ENCODE data around the gene ITPK1. TPM values are rescaled to one million over a fixed set of nuclear protein-coding genes. Genes with fewer than 3 reads are reported as not detected.

Gene ITPK1
- total RNA-seq, 1 experiment from 2014 or later = 53.2 TPM

- DNase-seq (ENCODE audit: low read depth) = peak; percentile 58
- in situ Hi-C loops (cut with HindIII; ENCODE audit: low pct_unique_long_range_greater_than_20kb, low sequenced_read_pairs) = no loop called here
These were observed 87.7 kb downstream of the ITPK1 start for GRCh38 chr14:93027810-93028723.

DNA sequence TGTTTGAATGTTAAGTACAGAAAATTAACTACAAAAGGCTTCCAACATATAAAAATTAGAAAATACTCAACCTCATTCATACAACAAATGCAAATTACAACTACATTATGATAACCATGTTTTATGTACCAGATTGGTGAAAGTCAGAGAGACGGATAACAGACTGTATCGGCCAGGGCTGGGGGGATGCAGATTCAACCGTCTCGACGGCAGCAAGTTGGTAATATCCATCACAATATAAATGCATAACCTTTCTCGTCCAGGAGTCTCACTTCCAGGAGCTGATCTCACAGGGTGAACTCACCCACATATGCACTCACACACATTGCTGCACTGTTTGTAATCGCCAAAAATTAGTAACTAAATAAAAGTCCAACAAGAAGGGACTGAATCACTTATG lies 89.4 kb downstream of the ITPK1 start:
- no peak for DNase-seq (ENCODE audit: low read depth)
- in situ Hi-C loops (cut with HindIII; ENCODE audit: low pct_unique_long_range_greater_than_20kb, low sequenced_read_pairs) = no loop called here

- no peak for DNase-seq (ENCODE audit: low read depth)
- in situ Hi-C loops (cut with HindIII; ENCODE audit: low pct_unique_long_range_greater_than_20kb, low sequenced_read_pairs) = no loop called here
These were observed 90.7 kb downstream of the ITPK1 start for GRCh38 chr14:93025055-93025454.

DNA sequence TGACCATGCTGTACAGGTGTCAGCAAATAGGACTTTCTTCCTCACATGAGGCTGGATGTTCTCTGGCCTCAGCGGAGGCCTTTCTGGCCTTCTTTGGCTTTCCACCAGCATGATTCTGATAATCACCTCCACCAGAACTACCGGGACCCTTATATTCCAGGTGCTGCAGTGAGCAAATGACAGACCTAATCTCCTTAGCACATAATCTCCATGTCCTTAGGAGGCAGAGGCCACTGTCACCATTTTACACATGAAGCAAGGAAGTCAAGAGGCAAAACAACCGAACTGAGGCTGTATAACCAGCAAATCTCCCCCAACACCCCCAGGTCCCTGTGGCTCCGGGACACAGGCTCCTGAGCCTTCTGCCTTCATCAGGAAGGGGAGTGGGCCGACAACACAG lies 91.2 kb downstream of the ITPK1 start:
- in situ Hi-C loops (cut with HindIII; ENCODE audit: low pct_unique_long_range_greater_than_20kb, low sequenced_read_pairs) = no loop called here
- DNase-seq (ENCODE audit: low read depth) = no peak

DNA sequence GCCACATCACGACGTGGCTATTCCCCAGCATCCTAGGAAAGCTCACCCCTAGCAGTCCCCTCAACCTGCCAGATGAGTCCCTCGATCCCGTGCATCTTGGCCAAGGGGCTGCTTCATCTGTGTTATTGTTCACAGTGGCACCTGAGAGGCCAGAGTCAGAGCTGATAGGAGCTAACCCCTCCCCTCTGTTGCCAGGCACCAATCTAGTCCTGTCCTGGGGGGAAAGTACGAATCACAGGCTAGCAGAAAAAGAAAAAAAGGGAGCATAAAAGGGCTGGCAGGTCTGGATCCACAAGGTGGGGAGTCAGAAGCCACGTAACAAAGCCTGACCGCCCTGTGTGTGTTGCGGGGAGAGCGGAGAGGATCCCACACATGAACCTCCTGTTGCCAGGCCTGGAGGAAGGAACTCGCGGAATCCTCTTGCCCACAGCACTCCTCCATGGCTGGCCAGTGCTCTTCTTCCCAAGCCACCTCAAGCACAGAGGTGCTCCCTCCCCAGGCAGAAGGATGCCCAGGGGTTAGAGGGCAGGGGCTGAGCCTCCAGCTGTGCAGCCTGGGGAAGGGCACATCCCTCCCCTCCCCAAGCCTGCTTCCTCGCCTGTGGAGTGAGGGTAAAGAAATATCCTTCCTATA lies 91.8 kb downstream of the ITPK1 start:
- no peak for DNase-seq (ENCODE audit: low read depth)
- in situ Hi-C loops (cut with HindIII; ENCODE audit: low pct_unique_long_range_greater_than_20kb, low sequenced_read_pairs) = no loop called here

GRCh38 chr14:93023039-93023438 lies 92.7 kb downstream of the ITPK1 start:
- in situ Hi-C loops (cut with HindIII; ENCODE audit: low pct_unique_long_range_greater_than_20kb, low sequenced_read_pairs) = no loop called here
- DNase-seq (ENCODE audit: low read depth) = no peak

DNA sequence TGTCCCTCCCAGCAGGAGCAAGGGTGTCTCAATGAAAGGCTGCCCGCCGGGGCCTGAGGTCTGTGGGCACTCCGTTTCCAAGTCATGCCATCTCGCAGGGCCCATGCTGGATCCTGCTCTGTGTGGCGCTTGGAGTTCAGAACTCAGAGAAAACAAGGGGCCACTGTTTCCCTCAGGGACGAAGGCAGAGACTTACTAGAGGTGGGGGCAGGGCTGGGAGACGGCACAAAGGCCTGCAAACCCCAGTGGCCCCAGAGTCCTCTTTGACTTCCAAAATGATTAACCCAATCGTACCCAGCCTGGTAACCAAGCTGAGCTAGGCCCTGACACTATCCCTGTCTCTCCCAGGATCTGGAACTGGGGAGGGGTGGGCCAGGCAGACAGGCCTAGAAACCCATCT lies 95.8 kb downstream of the ITPK1 start:
- no peak for DNase-seq (ENCODE audit: low read depth)
- in situ Hi-C loops (cut with HindIII; ENCODE audit: low pct_unique_long_range_greater_than_20kb, low sequenced_read_pairs) = no loop called here

DNA sequence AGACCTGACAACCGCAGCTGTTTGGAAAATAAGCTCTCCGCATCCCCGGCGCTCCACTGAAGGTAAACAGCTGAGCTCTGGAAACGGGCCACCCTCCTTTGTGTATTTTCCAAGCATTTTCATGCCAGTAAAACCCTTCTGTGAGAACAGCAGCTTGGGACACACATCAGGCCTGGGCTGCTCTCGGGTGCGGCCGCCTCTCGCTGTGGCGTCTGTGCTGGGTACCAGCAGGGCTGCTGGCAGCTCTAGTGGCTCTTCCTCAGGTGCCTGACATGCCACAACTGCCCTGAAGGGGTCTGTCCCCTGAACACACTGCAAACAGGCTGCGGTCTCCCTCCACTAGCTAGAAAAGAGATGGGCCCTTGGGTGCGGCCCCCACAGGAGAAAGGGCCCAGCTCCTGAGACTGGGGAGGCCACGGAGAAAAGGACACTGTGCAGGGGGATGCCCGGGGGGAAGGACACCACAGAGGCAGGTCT lies 96.3 kb downstream of the ITPK1 start:
- in situ Hi-C loops (cut with HindIII; ENCODE audit: low pct_unique_long_range_greater_than_20kb, low sequenced_read_pairs) = no loop called here
- DNase-seq (ENCODE audit: low read depth) = no peak

DNA sequence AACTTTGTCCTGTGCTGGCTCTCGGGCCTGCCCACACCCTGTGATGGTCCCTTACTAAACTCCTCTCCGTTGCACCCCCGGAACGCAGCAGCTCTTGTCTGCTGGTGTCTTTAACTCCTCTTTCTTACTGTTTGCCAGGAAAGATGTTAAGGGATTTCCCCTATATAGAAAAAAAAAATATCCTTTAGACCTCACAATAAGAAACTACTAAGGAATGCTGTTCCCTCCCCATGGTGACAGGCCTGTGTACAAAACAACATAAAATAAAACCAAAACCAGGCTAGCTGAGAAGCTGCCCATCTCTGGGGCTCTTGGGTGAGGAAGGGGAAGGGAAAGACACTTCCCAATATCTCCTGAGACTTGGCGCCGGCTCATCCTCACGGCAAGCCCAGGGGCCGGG lies 97.4 kb downstream of the ITPK1 start:
- in situ Hi-C loops (cut with HindIII; ENCODE audit: low pct_unique_long_range_greater_than_20kb, low sequenced_read_pairs) = no loop called here

DNA sequence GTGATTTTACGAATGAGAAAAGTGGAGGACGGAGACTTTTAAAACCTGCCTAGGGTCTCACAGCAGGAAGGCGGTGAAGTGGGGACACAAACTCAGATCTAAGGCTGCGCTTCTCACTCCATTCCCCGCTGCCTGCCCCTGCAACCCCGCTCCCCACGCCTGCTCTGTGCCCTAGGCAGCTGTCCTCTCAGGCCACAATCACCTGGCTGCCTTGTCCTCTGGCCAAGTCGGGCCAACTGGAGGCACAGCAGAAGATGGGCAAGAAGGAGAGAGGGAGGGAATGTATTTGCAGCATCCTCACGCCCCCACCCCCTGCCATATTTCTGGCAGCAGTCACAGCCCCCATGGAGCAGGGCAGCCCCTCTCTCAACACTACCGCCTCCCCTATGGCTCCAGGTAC lies 97.8 kb downstream of the ITPK1 start:
- no peak for DNase-seq (ENCODE audit: low read depth)
- in situ Hi-C loops (cut with HindIII; ENCODE audit: low pct_unique_long_range_greater_than_20kb, low sequenced_read_pairs) = no loop called here

More for the DNA sequence above, 97.4 kb downstream of the ITPK1 start:
- no peak for DNase-seq (ENCODE audit: low read depth)

GRCh38 chr14:93017301-93017797 lies 98.4 kb downstream of the ITPK1 start:
- in situ Hi-C loops (cut with HindIII; ENCODE audit: low pct_unique_long_range_greater_than_20kb, low sequenced_read_pairs) = no loop called here
- DNase-seq (ENCODE audit: low read depth) = no peak

DNA sequence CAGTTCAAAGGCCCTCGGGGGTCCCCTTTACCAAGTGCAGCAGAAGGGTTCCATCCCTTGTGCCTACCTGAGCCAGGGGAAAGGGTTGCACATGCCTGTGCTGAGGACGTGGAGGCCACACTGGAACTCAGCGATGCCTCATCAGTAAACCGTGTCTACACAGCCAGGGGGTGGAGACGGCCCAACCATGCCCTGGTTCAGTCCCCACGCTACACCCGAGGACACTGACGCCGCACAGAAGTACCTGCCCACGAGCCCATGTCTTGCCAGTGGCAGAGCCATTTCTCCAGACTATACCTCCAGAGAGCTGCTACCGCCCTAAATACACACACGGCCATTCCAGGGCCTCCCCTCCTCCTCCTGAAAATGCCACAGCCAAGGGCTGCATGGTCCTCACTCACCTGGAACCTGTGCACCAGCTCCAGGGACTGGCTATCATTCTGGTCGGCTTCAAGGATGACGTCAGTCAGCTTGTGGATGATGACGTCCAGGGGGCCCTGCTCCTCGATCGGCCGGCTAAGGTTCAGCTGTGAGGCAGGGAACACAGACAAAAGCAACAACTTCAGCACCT lies 99.4 kb downstream of the ITPK1 start:
- in situ Hi-C loops (cut with HindIII; ENCODE audit: low pct_unique_long_range_greater_than_20kb, low sequenced_read_pairs) = no loop called here
- no peak for DNase-seq (ENCODE audit: low read depth)

DNA sequence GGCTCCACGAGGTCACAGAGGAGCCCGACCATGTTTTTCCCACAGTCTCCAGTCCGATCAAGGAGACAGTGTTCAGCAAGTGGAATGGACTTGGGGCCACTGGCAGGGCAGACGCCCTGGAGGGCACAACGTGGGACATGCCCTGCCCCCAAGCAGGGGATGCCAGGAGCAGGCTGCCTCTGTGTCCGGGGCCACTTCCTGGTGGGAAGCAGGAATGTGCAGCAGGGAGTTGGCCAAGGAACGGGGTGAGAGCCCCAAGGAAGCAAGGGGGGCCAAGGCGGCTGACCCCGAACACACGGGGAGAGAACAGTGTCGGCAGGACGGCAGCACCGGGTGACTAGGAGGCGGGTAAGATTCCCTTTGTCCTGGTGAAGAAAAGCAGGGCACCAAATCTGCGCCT lies 100.2 kb downstream of the ITPK1 start:
- no peak for DNase-seq (ENCODE audit: low read depth)
- in situ Hi-C loops (cut with HindIII; ENCODE audit: low pct_unique_long_range_greater_than_20kb, low sequenced_read_pairs) = no loop called here

DNA sequence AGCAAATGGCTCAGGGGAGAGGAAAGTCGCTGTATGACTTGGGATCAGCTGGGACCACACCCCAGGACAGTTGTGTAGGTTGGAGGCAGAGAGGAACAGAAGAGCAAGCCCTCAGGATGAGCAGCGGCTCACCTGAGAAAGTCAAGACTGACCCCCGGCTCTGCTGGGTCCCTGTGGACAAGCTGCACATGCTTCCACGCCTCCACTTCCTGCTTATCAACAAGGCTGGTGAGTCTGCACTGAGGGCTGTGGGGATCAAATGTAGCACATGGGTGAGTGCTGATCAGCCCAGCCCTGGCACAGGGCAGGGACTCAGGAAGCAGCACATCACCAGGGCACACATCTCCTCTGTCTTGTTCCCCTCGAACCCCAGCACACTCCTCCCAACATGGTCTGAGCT lies 100.7 kb downstream of the ITPK1 start:
- no peak for DNase-seq (ENCODE audit: low read depth)
- in situ Hi-C loops (cut with HindIII; ENCODE audit: low pct_unique_long_range_greater_than_20kb, low sequenced_read_pairs) = no loop called here

- in situ Hi-C loops (cut with HindIII; ENCODE audit: low pct_unique_long_range_greater_than_20kb, low sequenced_read_pairs) = no loop called here
- DNase-seq (ENCODE audit: low read depth) = no peak
These were observed 101.4 kb downstream of the ITPK1 start for GRCh38 chr14:93014058-93015023.

- in situ Hi-C loops (cut with HindIII; ENCODE audit: low pct_unique_long_range_greater_than_20kb, low sequenced_read_pairs) = no loop called here
These were observed 102.6 kb downstream of the ITPK1 start for GRCh38 chr14:93012951-93013719.

GRCh38 chr14:93012506-93012905 lies 103.2 kb downstream of the ITPK1 start:
- in situ Hi-C loops (cut with HindIII; ENCODE audit: low pct_unique_long_range_greater_than_20kb, low sequenced_read_pairs) = no loop called here

More at GRCh38 chr14:93012951-93013719, 102.6 kb downstream of the ITPK1 start:
- DNase-seq (ENCODE audit: low read depth) = no peak

More at GRCh38 chr14:93012506-93012905, 103.2 kb downstream of the ITPK1 start:
- DNase-seq (ENCODE audit: low read depth) = no peak

Data from Caki2 (cell line).